Esophagus squamous epithelium (tissue), 4 donors: Measurements from ENCODE around the gene INPP5D.

Experiments used
- POLR2A ChIP-seq, 4 donors: fragments of 450-650 bp; IDR thresholded peaks; one replicate each; pipeline ENCODE4 v1.6.1; 2017; ENCODE audit warnings: antibody characterized with exemption in 4 of 4, mild to moderate bottlenecking in 4 of 4, moderate library complexity in 3 of 4
- TF ChIP-seq, protein P1 (sequence below), 6 experiments: fragments of 450-650 bp in 4 of 6; fragments of 200-600 bp in 2 of 6; sonication (generic) in 2 of 6; IDR thresholded peaks; one replicate each; pipeline ENCODE4 v1.5.1; 2016 to 2019; ENCODE audit warnings: antibody characterized with exemption in 6 of 6, mild to moderate bottlenecking in 4 of 6, moderate library complexity in 4 of 6

DNA sequence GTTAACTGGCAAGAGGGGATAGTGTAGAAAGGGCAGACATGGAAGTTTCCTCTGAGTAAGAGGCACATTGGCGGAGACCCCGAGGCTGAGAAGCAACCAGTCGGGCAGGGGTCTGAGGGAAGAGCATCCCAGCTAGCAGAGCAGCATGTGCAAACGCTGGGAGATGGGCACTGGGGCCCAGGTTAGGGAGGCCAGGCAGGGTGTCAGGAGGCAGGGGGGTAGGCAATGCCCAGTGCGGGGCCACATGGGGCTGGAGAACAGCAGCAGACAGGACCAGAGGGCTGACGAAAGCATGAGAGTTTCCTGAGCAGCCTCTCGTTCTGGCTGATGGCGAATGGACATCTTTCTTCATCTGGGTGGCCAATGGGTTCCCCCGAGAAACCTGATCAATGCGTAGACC lies 88.2 kb downstream of the INPP5D start:
- TF ChIP-seq, protein P1, sequence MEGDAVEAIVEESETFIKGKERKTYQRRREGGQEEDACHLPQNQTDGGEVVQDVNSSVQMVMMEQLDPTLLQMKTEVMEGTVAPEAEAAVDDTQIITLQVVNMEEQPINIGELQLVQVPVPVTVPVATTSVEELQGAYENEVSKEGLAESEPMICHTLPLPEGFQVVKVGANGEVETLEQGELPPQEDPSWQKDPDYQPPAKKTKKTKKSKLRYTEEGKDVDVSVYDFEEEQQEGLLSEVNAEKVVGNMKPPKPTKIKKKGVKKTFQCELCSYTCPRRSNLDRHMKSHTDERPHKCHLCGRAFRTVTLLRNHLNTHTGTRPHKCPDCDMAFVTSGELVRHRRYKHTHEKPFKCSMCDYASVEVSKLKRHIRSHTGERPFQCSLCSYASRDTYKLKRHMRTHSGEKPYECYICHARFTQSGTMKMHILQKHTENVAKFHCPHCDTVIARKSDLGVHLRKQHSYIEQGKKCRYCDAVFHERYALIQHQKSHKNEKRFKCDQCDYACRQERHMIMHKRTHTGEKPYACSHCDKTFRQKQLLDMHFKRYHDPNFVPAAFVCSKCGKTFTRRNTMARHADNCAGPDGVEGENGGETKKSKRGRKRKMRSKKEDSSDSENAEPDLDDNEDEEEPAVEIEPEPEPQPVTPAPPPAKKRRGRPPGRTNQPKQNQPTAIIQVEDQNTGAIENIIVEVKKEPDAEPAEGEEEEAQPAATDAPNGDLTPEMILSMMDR (IDR thresholded peaks at IDR 0.05), result no peak
- no peak for TF ChIP-seq POLR2A (IDR thresholded peaks at IDR 0.05)
